Fibroblast of lung (primary cell): ENCODE measurements around the gene KIF21B. TPM values are rescaled to one million over a fixed set of nuclear protein-coding genes. Genes with fewer than 3 reads are reported as not detected.

Experiments
- DNase-seq, 2 donors: peaks; one replicate each; pipeline versions ENCODE4 v3.0.0 to v3.0.0-alpha.2; 2010; ENCODE audit warnings: low read depth in 2 of 2
- H2AFZ ChIP-seq: 2 replicates; pipeline ENCODE4 v1.5.1; 2012; ENCODE audit warnings: low read length, control low read depth, inconsistent platforms
- H3K27ac ChIP-seq: 2 replicates; pipeline ENCODE4 v1.5.1; 2011; ENCODE audit warnings: low read length, control low read depth; ENCODE audit not compliant: insufficient read depth
- H3K27me3 ChIP-seq: 2 replicates; pipeline ENCODE4 v1.5.1; 2011; ENCODE audit warnings: mild to moderate bottlenecking, low read length; ENCODE audit not compliant: control insufficient read depth, insufficient read depth
- H3K36me3 ChIP-seq: 2 replicates; pipeline ENCODE4 v1.5.1; 2011; ENCODE audit warnings: low read length; ENCODE audit not compliant: control insufficient read depth, insufficient read depth
- H3K4me1 ChIP-seq: 2 replicates; pipeline ENCODE4 v1.5.1; 2011; ENCODE audit warnings: low read length; ENCODE audit not compliant: control insufficient read depth, insufficient read depth; ENCODE audit errors: extremely low read depth
- H3K4me2 ChIP-seq: 2 replicates; pipeline ENCODE4 v1.5.1; 2011; ENCODE audit warnings: low read length, control low read depth; ENCODE audit not compliant: insufficient read depth; ENCODE audit errors: extremely low read depth
- H3K4me3 ChIP-seq, 4 experiments: fragments of 200-600 bp in 1 of 4; sonication (generic) in 1 of 4; replicated peaks in 1 of 4; 2 replicates each; pipeline ENCODE4 v1.5.1; 2011 to 2016; ENCODE audit warnings: low read length in 4 of 4, low read depth in 3 of 4, mild to moderate bottlenecking in 3 of 4, control low read depth in 2 of 4, inconsistent platforms in 1 of 4, mixed read lengths in 1 of 4; ENCODE audit not compliant: insufficient read depth in 1 of 4; ENCODE audit errors: control extremely low read depth in 1 of 4
- H3K79me2 ChIP-seq: 2 replicates; pipeline ENCODE4 v1.5.1; 2012; ENCODE audit warnings: mild to moderate bottlenecking, low read length, inconsistent platforms; ENCODE audit not compliant: control insufficient read depth, insufficient read depth
- H3K9ac ChIP-seq: 2 replicates; pipeline ENCODE4 v1.5.1; 2011; ENCODE audit warnings: mild to moderate bottlenecking, low read length, control low read depth; ENCODE audit not compliant: insufficient read depth
- H3K9me3 ChIP-seq: 2 replicates; pipeline ENCODE4 v1.5.1; 2012; ENCODE audit warnings: low read depth, low read length; ENCODE audit not compliant: control insufficient read depth, insufficient read depth
- H4K20me1 ChIP-seq: 2 replicates; pipeline ENCODE4 v1.5.1; 2011; ENCODE audit warnings: low read length; ENCODE audit not compliant: control insufficient read depth, insufficient read depth; ENCODE audit errors: extremely low read depth
- EZH2 ChIP-seq: IDR thresholded peaks from 2 replicates; pipeline ENCODE4 v1.5.1; 2012; ENCODE audit warnings: low read length, control low read depth, mild to moderate bottlenecking; ENCODE audit errors: missing control alignments
- polyA plus RNA-seq, 2 donors: library from polyadenylated mRNA; depleted of rRNA in 1 of 2; stranded (reverse) in 1 of 2; unstranded in 1 of 2; fragments of >200 nt; gene quantifications; 2 replicates each; pipeline ENCODE4 v1.2.1, GENCODE V29; 2011 to 2012; ENCODE audit warnings: missing spikeins in 1 of 2
- total RNA-seq: library from RNA; depleted of rRNA; stranded (reverse); fragments of >200 nt; gene quantifications from 2 replicates; pipeline ENCODE4 v1.2.1, GENCODE V29; 2014
- TF ChIP-seq, protein P1 (sequence below), 2 donors: IDR thresholded peaks in 1 of 2; conservative IDR thresholded peaks in 1 of 2; 1 replicate in 1 of 2; 2 replicates in 1 of 2; pipeline ENCODE4 v1.5.1; 2011 to 2012; ENCODE audit warnings: low read length in 2 of 2, control low read depth in 1 of 2, inconsistent platforms in 1 of 2, low read depth in 1 of 2, mild to moderate bottlenecking in 1 of 2

Gene KIF21B
- total and polyA plus RNA-seq, 2 donors (not counting 1 experiment from before 2014, with no cell fraction given) = under 0.01 to 0.08 TPM

DNA sequence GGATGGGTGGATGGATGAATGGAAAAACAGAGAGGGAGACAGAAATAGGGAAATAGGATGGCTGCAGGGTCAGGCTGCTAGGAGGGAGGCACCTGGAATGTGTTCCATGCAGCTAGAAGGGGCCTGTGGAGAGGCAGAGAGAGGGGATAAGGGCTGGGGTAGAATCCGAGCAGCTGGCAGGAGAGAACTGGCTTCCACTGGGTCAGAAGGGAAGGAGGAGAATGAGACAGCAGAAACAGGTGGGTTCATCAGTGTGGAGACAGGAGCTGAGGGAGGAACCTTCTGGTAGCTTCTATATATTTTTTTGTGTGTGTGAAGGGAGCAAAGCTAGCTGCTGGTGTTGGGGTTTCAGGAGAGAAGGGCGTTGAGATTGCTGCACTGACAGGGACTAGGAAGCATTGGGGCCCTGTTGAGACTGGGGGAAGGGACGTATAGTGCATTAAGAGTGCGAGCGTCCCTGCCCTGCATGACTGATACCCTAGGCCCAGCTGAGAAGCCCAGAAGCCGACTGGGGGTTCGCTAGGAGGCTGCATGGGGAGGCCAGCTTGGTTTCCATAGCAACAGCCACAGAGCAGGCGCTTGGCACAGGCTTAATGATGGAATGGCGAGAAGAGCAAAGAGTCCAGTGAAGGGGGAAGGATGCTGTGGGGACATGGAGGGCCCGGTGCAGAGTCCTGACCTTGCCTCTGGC is 14.8 kb upstream of the KIF21B start:
- H3K4me3 ChIP-seq = no peak overlapping the region
- H3K79me2 ChIP-seq = no peaks in the 10 kb centered on the region
- H3K27me3 ChIP-seq = peaks cover 5% of the 10 kb centered on the region
- no peaks in the 10 kb centered on the region for H4K20me1 ChIP-seq
- H3K4me2 ChIP-seq = no peak overlapping the region
- H3K36me3 ChIP-seq = no peaks in the 10 kb centered on the region
- H3K27ac ChIP-seq = no peak overlapping the region
- no peak overlapping the region for H2AFZ ChIP-seq
- H3K4me1 ChIP-seq = no peaks in the 10 kb centered on the region
- DNase-seq = no peak
- H3K9me3 ChIP-seq = no peaks in the 10 kb centered on the region
- no peak overlapping the region for H3K9ac ChIP-seq
- TF ChIP-seq, protein P1, sequence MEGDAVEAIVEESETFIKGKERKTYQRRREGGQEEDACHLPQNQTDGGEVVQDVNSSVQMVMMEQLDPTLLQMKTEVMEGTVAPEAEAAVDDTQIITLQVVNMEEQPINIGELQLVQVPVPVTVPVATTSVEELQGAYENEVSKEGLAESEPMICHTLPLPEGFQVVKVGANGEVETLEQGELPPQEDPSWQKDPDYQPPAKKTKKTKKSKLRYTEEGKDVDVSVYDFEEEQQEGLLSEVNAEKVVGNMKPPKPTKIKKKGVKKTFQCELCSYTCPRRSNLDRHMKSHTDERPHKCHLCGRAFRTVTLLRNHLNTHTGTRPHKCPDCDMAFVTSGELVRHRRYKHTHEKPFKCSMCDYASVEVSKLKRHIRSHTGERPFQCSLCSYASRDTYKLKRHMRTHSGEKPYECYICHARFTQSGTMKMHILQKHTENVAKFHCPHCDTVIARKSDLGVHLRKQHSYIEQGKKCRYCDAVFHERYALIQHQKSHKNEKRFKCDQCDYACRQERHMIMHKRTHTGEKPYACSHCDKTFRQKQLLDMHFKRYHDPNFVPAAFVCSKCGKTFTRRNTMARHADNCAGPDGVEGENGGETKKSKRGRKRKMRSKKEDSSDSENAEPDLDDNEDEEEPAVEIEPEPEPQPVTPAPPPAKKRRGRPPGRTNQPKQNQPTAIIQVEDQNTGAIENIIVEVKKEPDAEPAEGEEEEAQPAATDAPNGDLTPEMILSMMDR (conservative IDR thresholded peaks at IDR 0.05 in 1 of 2, IDR thresholded peaks at IDR 0.05 in 1 of 2; ENCODE audit: low read depth in 1 of 2, low read length in 2 of 2) = no peak
- no peak for TF ChIP-seq EZH2

DNA sequence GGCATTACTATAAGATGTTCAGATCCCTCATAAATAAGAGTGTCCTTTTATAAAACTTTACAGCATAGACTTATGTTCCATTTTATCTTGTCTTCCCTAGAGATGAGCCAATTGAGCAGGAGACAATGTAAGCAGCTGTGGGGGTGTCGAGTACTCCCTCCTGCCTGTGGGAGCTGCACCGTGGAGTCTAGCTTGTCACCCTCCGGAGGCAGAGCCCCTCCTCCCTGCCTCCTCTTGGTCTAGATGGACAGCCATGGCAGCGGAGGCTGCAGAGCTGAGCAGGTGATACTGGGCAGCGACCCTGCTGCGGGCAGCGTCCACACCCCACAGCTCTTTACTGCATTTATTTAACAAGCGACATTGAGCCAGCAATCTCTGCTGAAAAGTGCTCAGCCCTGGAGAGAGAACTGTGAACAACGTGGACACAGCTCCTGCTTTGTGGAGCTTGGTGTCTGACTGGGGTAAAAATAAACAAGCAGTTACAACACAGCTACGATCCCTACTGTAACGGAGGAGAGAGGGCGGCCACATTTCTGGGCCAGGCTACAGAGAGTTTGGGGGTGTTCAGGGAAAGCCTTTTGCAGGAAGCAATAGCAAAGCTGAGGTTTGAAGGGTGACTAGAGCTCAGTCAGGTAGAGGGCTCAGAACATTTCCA is 12.8 kb upstream of the KIF21B start:
- H3K27me3 ChIP-seq = peaks cover 12% of the 10 kb centered on the region
- H3K79me2 ChIP-seq = no peaks in the 10 kb centered on the region
- no peaks in the 10 kb centered on the region for H3K4me1 ChIP-seq
- DNase-seq = no peak
- no peak overlapping the region for H3K27ac ChIP-seq
- no peak overlapping the region for H3K4me3 ChIP-seq
- no peak overlapping the region for H3K4me2 ChIP-seq
- no peaks in the 10 kb centered on the region for H4K20me1 ChIP-seq
- TF ChIP-seq, protein P1 (conservative IDR thresholded peaks at IDR 0.05 in 1 of 2, IDR thresholded peaks at IDR 0.05 in 1 of 2; ENCODE audit: low read depth in 1 of 2, low read length in 2 of 2) = no peak
- no peak for TF ChIP-seq EZH2
- no peak overlapping the region for H2AFZ ChIP-seq
- no peaks in the 10 kb centered on the region for H3K9me3 ChIP-seq
- no peaks in the 10 kb centered on the region for H3K36me3 ChIP-seq
- no peak overlapping the region for H3K9ac ChIP-seq

DNA sequence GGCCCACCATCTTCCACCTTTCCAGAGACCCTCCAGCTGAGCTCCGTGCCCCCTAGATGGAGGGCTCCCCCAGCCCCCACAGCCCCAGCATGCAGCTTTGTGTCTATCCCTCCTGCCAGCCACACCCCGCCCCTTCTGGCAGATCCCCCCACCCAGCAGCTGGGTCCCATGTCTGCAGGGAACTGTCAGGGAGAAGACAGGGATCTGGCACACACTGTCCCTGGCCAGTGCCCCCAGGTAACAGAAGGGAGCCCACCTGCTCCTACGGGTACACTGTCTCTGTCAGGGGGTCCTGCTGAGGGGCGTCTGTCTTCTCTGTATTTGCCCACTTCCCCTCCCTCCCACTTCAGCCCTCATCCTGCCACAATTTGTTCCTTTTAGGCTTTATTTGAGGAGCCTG is 11.2 kb upstream of the KIF21B start:
- H2AFZ ChIP-seq = no peak overlapping the region
- H3K4me1 ChIP-seq = no peaks in the 10 kb centered on the region
- no peak overlapping the region for H3K4me2 ChIP-seq
- H3K9ac ChIP-seq = no peak overlapping the region
- no peak overlapping the region for H3K4me3 ChIP-seq
- H3K27me3 ChIP-seq = peaks cover 12% of the 10 kb centered on the region
- no peak for TF ChIP-seq EZH2
- TF ChIP-seq, protein P1 (conservative IDR thresholded peaks at IDR 0.05 in 1 of 2, IDR thresholded peaks at IDR 0.05 in 1 of 2; ENCODE audit: low read depth in 1 of 2, low read length in 2 of 2) = no peak
- no peaks in the 10 kb centered on the region for H4K20me1 ChIP-seq
- no peak for DNase-seq
- H3K9me3 ChIP-seq = no peaks in the 10 kb centered on the region
- no peaks in the 10 kb centered on the region for H3K36me3 ChIP-seq
- no peak overlapping the region for H3K27ac ChIP-seq
- H3K79me2 ChIP-seq = no peaks in the 10 kb centered on the region
